H1 (cell line): ENCODE data around the gene RHOT1. TPM values are rescaled to one million over a fixed set of nuclear protein-coding genes. Genes with fewer than 3 reads are reported as not detected.

Experiments
- CTCF ChIA-PET: fragments of 300-600 bp; sonication (Branson Sonifier 250); formaldehyde crosslinking; loops from one replicate; lab custom pipeline; 2021; ENCODE audit not compliant: partially characterized antibody; lab: Charles Lee
- POLR2A ChIA-PET: fragments of 300-600 bp; sonication (Branson Sonifier 250); formaldehyde crosslinking; loops from one replicate; lab custom pipeline; 2021; ENCODE audit warnings: inconsistent platforms; ENCODE audit not compliant: partially characterized antibody; lab: Charles Lee
- DNase-seq, 2 experiments: peaks; one replicate each; pipeline versions ENCODE4 v3.0.0 to v3.0.0-alpha.2; 2010 to 2022; ENCODE audit warnings: low spot score in 2 of 2, low read depth in 1 of 2, mixed read lengths in 1 of 2
- FAIRE-seq: peaks from 2 replicates; lab custom pipeline; 2011; peaks lifted over from hg19 to GRCh38; lab: Jason Lieb, UNC
- H2AFZ ChIP-seq: 2 replicates; pipeline ENCODE4 v1.8.1; 2012; ENCODE audit warnings: low read length, inconsistent platforms
- H2AK5ac ChIP-seq: 2 replicates; pipeline ENCODE4 v1.6.1; 2013; ENCODE audit warnings: low read depth, low read length
- H2BK120ac ChIP-seq: replicated peaks from 2 replicates; pipeline ENCODE3; 2013; ENCODE audit warnings: low read depth, low read length, inconsistent platforms
- H2BK12ac ChIP-seq: 2 replicates; pipeline ENCODE4 v1.6.1; 2013; ENCODE audit warnings: low read depth, low read length
- H2BK15ac ChIP-seq: 2 replicates; pipeline ENCODE4 v1.6.1; 2013; ENCODE audit warnings: low read length
- H2BK20ac ChIP-seq: 2 replicates; pipeline ENCODE4 v1.6.1; 2013; ENCODE audit warnings: low read length
- H2BK5ac ChIP-seq: 2 replicates; pipeline ENCODE4 v1.6.1; 2013; ENCODE audit warnings: low read depth, low read length
- H3K14ac ChIP-seq: 2 replicates; pipeline ENCODE4 v1.6.1; 2013; ENCODE audit warnings: inconsistent platforms; ENCODE audit not compliant: insufficient read length
- H3K18ac ChIP-seq: 2 replicates; pipeline ENCODE4 v1.6.1; 2013; ENCODE audit warnings: low read length; ENCODE audit errors: extremely low read depth
- H3K23ac ChIP-seq: 2 replicates; pipeline ENCODE4 v1.6.1; 2013; ENCODE audit warnings: inconsistent platforms; ENCODE audit not compliant: insufficient read length
- H3K23me2 ChIP-seq: 2 replicates; pipeline ENCODE4 v1.6.1; 2013; ENCODE audit warnings: low read depth, low read length
- H3K27ac ChIP-seq: 2 replicates; pipeline ENCODE4 v1.6.1; 2011; ENCODE audit warnings: low read depth, low read length, inconsistent platforms
- H3K27me3 ChIP-seq, 4 experiments: replicated peaks in 1 of 4; 1 replicate in 1 of 4; 2 replicates in 3 of 4; pipeline versions ENCODE4 v1.6.1 to v1.8.1; 2011 to 2013; ENCODE audit warnings: low read length in 3 of 4, mild to moderate bottlenecking in 3 of 4, inconsistent platforms in 2 of 4, mixed read lengths in 2 of 4, moderate library complexity in 1 of 4; ENCODE audit not compliant: control insufficient read depth in 3 of 4, insufficient read depth in 3 of 4; ENCODE audit errors: extremely low read depth in 1 of 4
- H3K36me3 ChIP-seq, 4 experiments: 2 replicates each; pipeline versions ENCODE4 v1.6.1 to v1.8.1; 2011 to 2013; ENCODE audit warnings: mild to moderate bottlenecking in 4 of 4, low read length in 3 of 4, moderate library complexity in 2 of 4, control low read depth in 1 of 4, inconsistent platforms in 1 of 4; ENCODE audit not compliant: insufficient read depth in 4 of 4, control insufficient read depth in 2 of 4
- H3K4ac ChIP-seq: replicated peaks from 2 replicates; pipeline ENCODE3; 2013; ENCODE audit warnings: low read length, low read depth, mixed read lengths, inconsistent platforms; ENCODE audit not compliant: insufficient read length
- H3K4me1 ChIP-seq, 4 experiments: replicated peaks in 1 of 4; 1 replicate in 1 of 4; 2 replicates in 3 of 4; pipeline versions ENCODE4 v1.6.1 to v1.8.1; 2011 to 2013; ENCODE audit warnings: low read length in 3 of 4, inconsistent platforms in 2 of 4, mixed read lengths in 1 of 4; ENCODE audit not compliant: insufficient read depth in 4 of 4, control insufficient read depth in 3 of 4
- H3K4me2 ChIP-seq, 2 experiments: 2 replicates each; pipeline versions ENCODE4 v1.6.1 to v1.8.1; 2011 to 2013; ENCODE audit warnings: low read depth in 2 of 2, low read length in 2 of 2, control low read depth in 1 of 2, inconsistent platforms in 1 of 2, mild to moderate bottlenecking in 1 of 2; ENCODE audit not compliant: insufficient read depth in 1 of 2
- H3K4me3 ChIP-seq, 4 experiments: fragments of 200-600, 300-600 bp in 1 of 4; sonication (generic), shearing (Covaris generic), sonication (Bioruptor Twin) in 1 of 4; 2 replicates each; pipeline versions ENCODE4 v1.5.1 to v1.8.1; 2011 to 2016; ENCODE audit warnings: low read length in 4 of 4, low read depth in 3 of 4, control low read depth in 2 of 4, inconsistent platforms in 2 of 4, mild to moderate bottlenecking in 2 of 4, mixed read lengths in 1 of 4, moderate library complexity in 1 of 4; ENCODE audit not compliant: insufficient read depth in 2 of 4; ENCODE audit errors: extremely low read depth in 1 of 4
- H3K56ac ChIP-seq: replicated peaks from 2 replicates; pipeline ENCODE3; 2013; ENCODE audit warnings: low read depth, mild to moderate bottlenecking, mixed read lengths, low read length, inconsistent platforms; ENCODE audit not compliant: insufficient read length
- H3K79me1 ChIP-seq: 2 replicates; pipeline ENCODE4 v1.6.1; 2013; ENCODE audit warnings: low read depth, low read length, control low read depth
- H3K79me2 ChIP-seq, 2 experiments: 2 replicates each; pipeline versions ENCODE4 v1.6.1 to v1.8.1; 2012 to 2013; ENCODE audit warnings: low read length in 2 of 2, mild to moderate bottlenecking in 2 of 2, inconsistent platforms in 1 of 2; ENCODE audit not compliant: insufficient read depth in 2 of 2, control insufficient read depth in 1 of 2
- H3K9ac ChIP-seq, 4 experiments: replicated peaks in 1 of 4; 1 replicate in 1 of 4; 2 replicates in 3 of 4; pipeline versions ENCODE4 v1.6.1 to v1.8.1; 2011 to 2013; ENCODE audit warnings: low read depth in 3 of 4, low read length in 3 of 4, control low read depth in 2 of 4, mild to moderate bottlenecking in 2 of 4, moderate library complexity in 2 of 4, inconsistent platforms in 1 of 4; ENCODE audit errors: extremely low read depth in 1 of 4
- H3K9me3 ChIP-seq, 2 experiments: 2 replicates each; pipeline versions ENCODE4 v1.6.1 to v1.8.1; 2012 to 2013; ENCODE audit warnings: mild to moderate bottlenecking in 2 of 2, moderate library complexity in 2 of 2, control low read depth in 1 of 2, inconsistent platforms in 1 of 2, low read depth in 1 of 2, low read length in 1 of 2, mixed read lengths in 1 of 2; ENCODE audit not compliant: insufficient read depth in 2 of 2
- H4K20me1 ChIP-seq, 2 experiments: replicated peaks in 1 of 2; 2 replicates each; pipeline versions ENCODE3 to v1.8.1; 2011 to 2013; ENCODE audit warnings: inconsistent platforms in 2 of 2, low read length in 2 of 2, mild to moderate bottlenecking in 1 of 2; ENCODE audit not compliant: insufficient read depth in 2 of 2, control insufficient read depth in 1 of 2
- H4K5ac ChIP-seq: 2 replicates; pipeline ENCODE4 v1.6.1; 2013; ENCODE audit warnings: low read length, low read depth, mixed read lengths, inconsistent platforms; ENCODE audit not compliant: insufficient read length
- H4K8ac ChIP-seq: 2 replicates; pipeline ENCODE4 v1.8.0; 2013; ENCODE audit warnings: mild to moderate bottlenecking, moderate library complexity, low read length, inconsistent platforms; ENCODE audit not compliant: insufficient read depth; ENCODE audit errors: extremely low read depth
- H4K91ac ChIP-seq: replicated peaks from 2 replicates; pipeline ENCODE3; 2013; ENCODE audit warnings: low read length, mixed read lengths, inconsistent platforms; ENCODE audit not compliant: insufficient read length
- BCL11A ChIP-seq, 2 experiments: IDR thresholded peaks; one replicate each; pipeline ENCODE4 v1.6.1; 2011; ENCODE audit warnings: low read depth in 2 of 2, low read length in 2 of 2, mild to moderate bottlenecking in 2 of 2
- CHD1 ChIP-seq: IDR thresholded peaks from 2 replicates; pipeline ENCODE4 v1.6.1; 2012; ENCODE audit warnings: low read depth, low read length, improper control_type of control experiment
- EGR1 ChIP-seq: IDR thresholded peaks from 2 replicates; pipeline ENCODE4 v1.6.1; 2011; ENCODE audit warnings: low read depth, low read length, borderline replicate concordance
- FOSL1 ChIP-seq: IDR thresholded peaks from 2 replicates; pipeline ENCODE4 v1.6.1; 2011; ENCODE audit warnings: mild to moderate bottlenecking, low read depth, low read length, moderate library complexity; ENCODE audit not compliant: insufficient read depth
- GABPA ChIP-seq: IDR thresholded peaks from 2 replicates; pipeline ENCODE4 v1.6.1; 2011; ENCODE audit warnings: mild to moderate bottlenecking, low read length, moderate library complexity, borderline replicate concordance; ENCODE audit not compliant: insufficient read depth
- HDAC6 ChIP-seq: IDR thresholded peaks from one replicate; pipeline ENCODE4 v1.7.1; 2012; ENCODE audit warnings: low read depth, mild to moderate bottlenecking, inconsistent platforms, low read length, moderate library complexity
- NANOG ChIP-seq: IDR thresholded peaks from 2 replicates; pipeline ENCODE4 v1.6.1; 2011; ENCODE audit warnings: low read length, low read depth, mild to moderate bottlenecking, inconsistent platforms; ENCODE audit not compliant: insufficient read depth, poor library complexity, severe bottlenecking
- POLR2A ChIP-seq, 2 experiments: IDR thresholded peaks; 1 replicate in 1 of 2; 2 replicates in 1 of 2; pipeline ENCODE4 v1.6.1; 2011; ENCODE audit warnings: low read depth in 2 of 2, low read length in 2 of 2, mild to moderate bottlenecking in 2 of 2; ENCODE audit errors: control extremely low read depth in 1 of 2
- RXRA ChIP-seq: IDR thresholded peaks from 2 replicates; pipeline ENCODE4 v1.6.1; 2011; ENCODE audit warnings: low read depth, mild to moderate bottlenecking, low read length, moderate library complexity; ENCODE audit not compliant: insufficient read depth
- SIN3A ChIP-seq, 2 experiments: IDR thresholded peaks in 1 of 2; conservative IDR thresholded peaks in 1 of 2; 2 replicates each; pipeline ENCODE4 v1.6.1; 2011 to 2012; ENCODE audit warnings: low read length in 2 of 2, improper control_type of control experiment in 1 of 2, low read depth in 1 of 2, mild to moderate bottlenecking in 1 of 2
- SP1 ChIP-seq: IDR thresholded peaks from 2 replicates; pipeline ENCODE4 v1.6.1; 2011; ENCODE audit warnings: low read depth, low read length
- SP2 ChIP-seq: IDR thresholded peaks from 2 replicates; pipeline ENCODE4 v1.6.1; 2012; ENCODE audit warnings: mild to moderate bottlenecking, low read length, inconsistent platforms
- SRF ChIP-seq: IDR thresholded peaks from 2 replicates; pipeline ENCODE4 v1.6.1; 2011; ENCODE audit warnings: mild to moderate bottlenecking, low read depth, low read length, moderate library complexity
- YY1 ChIP-seq: IDR thresholded peaks from 2 replicates; pipeline ENCODE4 v1.6.1; 2011; ENCODE audit warnings: low read depth, mild to moderate bottlenecking, low read length
- WGBS, 2 experiments: shearing (Covaris generic) in 1 of 2; methylation state at CpG; one replicate each; pipeline versions ENCODE4 v1.1.6 to v1.1.7; 2013 to 2015; ENCODE audit warnings: low lambda C conversion rate in 2 of 2, mixed read lengths in 2 of 2, inconsistent platforms in 1 of 2, low coverage in 1 of 2, missing lambda C conversion rate in 1 of 2; ENCODE audit not compliant: insufficient replicate concordance in 2 of 2, insufficient coverage in 1 of 2, insufficient read length in 1 of 2; ENCODE audit errors: extremely low coverage in 1 of 2, missing lambda C conversion rate in 1 of 2; 5-methylcytosine and 5-hydroxymethylcytosine counted together
- polyA plus RNA-seq, 7 experiments: library from polyadenylated mRNA; depleted of rRNA in 3 of 7; stranded (reverse) in 5 of 7; unstranded in 2 of 7; fragments of >200 nt in 5 of 7; fragments of 200-250 nt in 2 of 7; gene quantifications; 1 replicate in 5 of 7; 2 replicates in 1 of 7; 4 replicates in 1 of 7; pipeline versions ENCODE4 v1.2.1 to v1.2.3, GENCODE V29; 2011 to 2013; ENCODE audit warnings: missing spikeins in 2 of 7, mixed read lengths in 2 of 7
- total RNA-seq: library from RNA; stranded (reverse); fragmentation: NEBNext Ultra II Directional; extraction: Animal tissue kit (Norgen Biotek cat#: 25700); gene quantifications from 2 replicates; pipeline ENCODE4 v1.2.1, GENCODE V29; 2021
- TF ChIP-seq, protein P1 (sequence below): IDR thresholded peaks from 2 replicates; pipeline ENCODE4 v1.6.1; 2011; ENCODE audit warnings: low read depth, mild to moderate bottlenecking, low read length; ENCODE audit not compliant: insufficient read depth

Gene RHOT1
- total and polyA plus RNA-seq, 2 of the 8 experiments (the other 6 are each of a cell fraction or from before 2014, with no cell fraction given), result 34.2 to 38.2 TPM

DNA sequence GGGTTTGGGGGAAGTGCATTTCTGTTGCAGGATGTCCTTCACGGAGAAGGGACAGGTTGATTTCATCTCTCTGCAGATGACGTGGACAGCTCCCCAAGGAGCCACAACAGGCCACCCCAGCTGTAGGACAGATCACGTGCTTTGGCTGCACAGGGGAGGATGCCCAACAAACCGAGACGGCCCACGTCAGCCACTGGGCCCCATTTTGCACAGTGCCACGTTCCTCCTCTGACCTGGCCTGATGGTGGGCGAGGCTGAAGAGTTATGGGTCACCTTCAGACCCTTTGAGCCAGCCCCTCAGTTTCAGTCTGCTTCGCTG is 114.4 kb downstream of the RHOT1 start:
- H3K79me1 ChIP-seq, result no peaks in the 10 kb centered on the region
- POLR2A ChIA-PET, result no interaction called here
- no peak overlapping the region for H3K4me2 ChIP-seq
- H3K36me3 ChIP-seq, result no peaks in the 10 kb centered on the region
- no peaks in the 10 kb centered on the region for H3K9me3 ChIP-seq
- H4K5ac ChIP-seq, result no peak overlapping the region
- peaks cover 5 to 7% (median 7%) of the 10 kb centered on the region in 4 experiments; a peak in 6 of 7 replicates for H3K4me1 ChIP-seq
- no peak overlapping the region for H3K18ac ChIP-seq
- no peaks in the 10 kb centered on the region for H3K79me2 ChIP-seq
- FAIRE-seq (no peak), DNase-seq (no peak)
- H3K23me2 ChIP-seq, result no peaks in the 10 kb centered on the region
- H4K8ac ChIP-seq, result no peak overlapping the region
- peak overlapping the region; percentile 99; the same call in 1 of the 2 replicates for H2BK15ac ChIP-seq
- H2AK5ac ChIP-seq, result no peak overlapping the region
- CTCF ChIA-PET, result interaction anchor here (0.6 to 7.6 kb wide), 4 partner anchors 16 to 774 kb away, joined by 3 to 170 read pairs (median 4); no protein-coding TSS in a partner anchor
- H3K14ac ChIP-seq, result no peak overlapping the region
- peak overlapping the region; percentile 38; the same call in 1 of the 2 replicates for H2BK5ac ChIP-seq
- H3K56ac ChIP-seq, result no peak overlapping the region
- H4K91ac ChIP-seq, result no peak overlapping the region
- H3K27ac ChIP-seq, result no peak overlapping the region
- WGBS, 2 experiments, result 91% methylated on average over 9 of the region's 9 CpGs; no CpG with 5 or more reads in 1 of the 2 experiments
- H3K4me3 ChIP-seq, result no peak overlapping the region
- H3K9ac ChIP-seq, result no peak overlapping the region
- H3K27me3 ChIP-seq, result no peaks in the 10 kb centered on the region; a peak in 1 of 7 replicates
- H4K20me1 ChIP-seq, result no peaks in the 10 kb centered on the region
- no peak overlapping the region for H2AFZ ChIP-seq
- H3K4ac ChIP-seq, result no peak overlapping the region
- H2BK12ac ChIP-seq, result no peak overlapping the region
- no peak overlapping the region for H2BK120ac ChIP-seq
- peak overlapping the region; percentile 92; the same call in 1 of the 2 replicates for H2BK20ac ChIP-seq
- H3K23ac ChIP-seq, result no peak overlapping the region
- TF ChIP-seq GABPA (no peak), CHD1 (no peak), YY1 (no peak), SRF (no peak), EGR1 (no peak), SIN3A (conservative IDR thresholded peaks at IDR 0.05 in 1 of 2, IDR thresholded peaks at IDR 0.05 in 1 of 2; ENCODE audit: low read depth in 1 of 2, low read length in 2 of 2) (no peak), BCL11A (IDR thresholded peaks at IDR 0.05; ENCODE audit: low read depth in 2 of 2, low read length in 2 of 2) (no peak), POLR2A (IDR thresholded peaks at IDR 0.05; ENCODE audit: control extremely low read depth in 1 of 2, low read depth in 2 of 2, low read length in 2 of 2) (no peak), NANOG (no peak), SP2 (no peak), RXRA (no peak), HDAC6 (no peak), FOSL1 (no peak), SP1 (no peak)
- TF ChIP-seq, protein P1, sequence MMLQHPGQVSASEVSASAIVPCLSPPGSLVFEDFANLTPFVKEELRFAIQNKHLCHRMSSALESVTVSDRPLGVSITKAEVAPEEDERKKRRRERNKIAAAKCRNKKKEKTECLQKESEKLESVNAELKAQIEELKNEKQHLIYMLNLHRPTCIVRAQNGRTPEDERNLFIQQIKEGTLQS, result no peak
